Cardiac septum (tissue), 1 donor: ENCODE results near the gene KCTD21. TPM values are rescaled to one million over a fixed set of nuclear protein-coding genes. Genes with fewer than 3 reads are reported as not detected.

Source experiments
- DNase-seq: peaks from one replicate; pipeline ENCODE4 v3.0.0-alpha.2; 2020; ENCODE audit warnings: low spot score
- intact Hi-C: fragments of 100-400 bp; cut with DNase I; formaldehyde crosslinking; loops from one replicate; pipeline ENCODE4 v1.14.0; 2022
- total RNA-seq: library from RNA; stranded (reverse); fragmentation: NEBNext Ultra II Directional; extraction: Animal tissue kit (Norgen Biotek cat#: 25700); gene quantifications from one replicate; pipeline ENCODE4 v1.2.1, GENCODE V29; 2021
- donor health status: DM: no; HTN: no; CAD: no.

KCTD21 gene
- total RNA-seq, 1 donor from 2014 or later, result 8.5 TPM

GRCh38 chr11:78205691-78206090 is 17.3 kb upstream of the KCTD21 start:
- intact Hi-C loops, result no loop called here
- peak; percentile 67 for DNase-seq

- peak; percentile 68 for DNase-seq
- intact Hi-C loops, result no loop called here
These were observed 16.8 kb upstream of the KCTD21 start for GRCh38 chr11:78205256-78205655.

- DNase-seq, result peak; percentile 63
- intact Hi-C loops, result no loop called here
These were observed 14.8 kb upstream of the KCTD21 start for GRCh38 chr11:78203184-78203583.

- DNase-seq, result peak; percentile 61
- intact Hi-C loops, result no loop called here
These were observed 14.3 kb upstream of the KCTD21 start for GRCh38 chr11:78202733-78203167.

GRCh38 chr11:78201096-78201818 is 12.8 kb upstream of the KCTD21 start:
- intact Hi-C loops, result no loop called here
- peak; percentile 63 for DNase-seq

- peak; percentile 66 for DNase-seq
- intact Hi-C loops, result no loop called here
These were observed 12.1 kb upstream of the KCTD21 start for GRCh38 chr11:78200553-78200952.

- intact Hi-C loops, result no loop called here
- DNase-seq, result no peak
These were observed 11.6 kb upstream of the KCTD21 start for GRCh38 chr11:78200061-78200460.

GRCh38 chr11:78199653-78200015 is 11.2 kb upstream of the KCTD21 start:
- DNase-seq, result no peak

GRCh38 chr11:78199015-78199652 is 10.7 kb upstream of the KCTD21 start:
- DNase-seq, result no peak
- intact Hi-C loops, result no loop called here

More at GRCh38 chr11:78199653-78200015, 11.2 kb upstream of the KCTD21 start:
- intact Hi-C loops, result no loop called here

- intact Hi-C loops, result no loop called here
- DNase-seq, result no peak
These were observed 9.4 kb upstream of the KCTD21 start for GRCh38 chr11:78197816-78198215.

- intact Hi-C loops, result no loop called here
- peak; percentile 44 for DNase-seq
These were observed 8.2 kb upstream of the KCTD21 start for GRCh38 chr11:78196661-78197091.

GRCh38 chr11:78195917-78196560 is 7.6 kb upstream of the KCTD21 start:
- intact Hi-C loops, result no loop called here
- peak; percentile 70 for DNase-seq

GRCh38 chr11:78194490-78194889 is 6.1 kb upstream of the KCTD21 start:
- no peak for DNase-seq
- intact Hi-C loops, result no loop called here

- intact Hi-C loops, result no loop called here
- peak; percentile 61 for DNase-seq
These were observed 5.4 kb upstream of the KCTD21 start for GRCh38 chr11:78193806-78194205.

- DNase-seq, result peak; percentile 9
- intact Hi-C loops, result no loop called here
These were observed 4.5 kb upstream of the KCTD21 start for GRCh38 chr11:78192911-78193351.

GRCh38 chr11:78192223-78192719 is 3.8 kb upstream of the KCTD21 start:
- DNase-seq, result peak; percentile 50
- intact Hi-C loops, result no loop called here

- intact Hi-C loops, result no loop called here
- peak; percentile 57 for DNase-seq
These were observed 2.6 kb upstream of the KCTD21 start for GRCh38 chr11:78190871-78191538.

- DNase-seq, result no peak
- intact Hi-C loops, result no loop called here
These were observed 1.9 kb upstream of the KCTD21 start for GRCh38 chr11:78190374-78190773.

- intact Hi-C loops, result loop anchor here (5.0 kb wide), 1 partner anchor 48 kb away; no protein-coding TSS in a partner anchor
- DNase-seq, result no peak
These were observed 1.4 kb upstream of the KCTD21 start for GRCh38 chr11:78189851-78190250.
